Amygdala (tissue), 56 donors: ENCODE data around the gene CCL18.
"Not testable (repeated sequence)": the region's sequence is repeated elsewhere in the genome, so short reads cannot be mapped to it uniquely, and the experiment has no call there.

Experiments used
- DNase-seq, 56 donors: peaks; one replicate each; lab custom pipeline; 2025; lab: John Stamatoyannopoulos, UW

Gene CCL18

GRCh38 chr17:36099004-36099403 lies 34.9 kb downstream of the CCL18 start:
- not testable (repeated sequence) for DNase-seq

- peak in 1 of 56 donors; percentile 11 for DNase-seq
These were observed 39.4 kb downstream of the CCL18 start, which contains the start of gene CCL4 for GRCh38 chr17:36103401-36103975. Gene CCL4 (plus strand): TSS chr17:36103827. CDS start chr17:36103906, 79 bp downstream.

GRCh38 chr17:36104246-36104645 lies 40.2 kb downstream of the CCL18 start:
- DNase-seq, result not testable (repeated sequence)

GRCh38 chr17:36104701-36105181 lies 40.7 kb downstream of the CCL18 start:
- no peak for DNase-seq

GRCh38 chr17:36105781-36106492 lies 41.9 kb downstream of the CCL18 start:
- no peak for DNase-seq

- DNase-seq, result no peak
These were observed 42.4 kb downstream of the CCL18 start for GRCh38 chr17:36106493-36106835.

GRCh38 chr17:36107660-36108059 lies 43.6 kb downstream of the CCL18 start:
- DNase-seq, result no peak

GRCh38 chr17:36108265-36108664 lies 44.2 kb downstream of the CCL18 start:
- DNase-seq, result not testable (repeated sequence)

GRCh38 chr17:36111068-36111490 lies 47.0 kb downstream of the CCL18 start:
- no peak for DNase-seq

GRCh38 chr17:36112572-36112971 lies 48.5 kb downstream of the CCL18 start:
- DNase-seq, result no peak

GRCh38 chr17:36113131-36113530 lies 49.1 kb downstream of the CCL18 start:
- not testable (repeated sequence) for DNase-seq

- not testable (repeated sequence) for DNase-seq
These were observed 51.0 kb downstream of the CCL18 start for GRCh38 chr17:36114971-36115648.

GRCh38 chr17:36115649-36115977 lies 51.5 kb downstream of the CCL18 start:
- not testable (repeated sequence) for DNase-seq

GRCh38 chr17:36117505-36118382 lies 53.7 kb downstream of the CCL18 start:
- no peak for DNase-seq

- DNase-seq, result no peak
These were observed 54.6 kb downstream of the CCL18 start for GRCh38 chr17:36118477-36119353.

- no peak for DNase-seq
These were observed 56.1 kb downstream of the CCL18 start for GRCh38 chr17:36120221-36120620.

GRCh38 chr17:36121099-36121498 lies 57.0 kb downstream of the CCL18 start:
- DNase-seq, result not testable (repeated sequence)
